Left ventricle myocardium inferior (tissue), 1 donor: Measurements from ENCODE around the gene FGFR2. TPM values are rescaled to one million over a fixed set of nuclear protein-coding genes. Genes with fewer than 3 reads are reported as not detected.

Experiments
- DNase-seq: peaks from one replicate; pipeline ENCODE4 v3.0.0-alpha.2; 2020
- H3K27ac ChIP-seq: fragments of 200-600 bp; replicated peaks from 2 replicates; pipeline ENCODE4 v1.8.0; 2021
- H3K27me3 ChIP-seq: fragments of 200-600 bp; 2 replicates; pipeline ENCODE4 v1.8.0; 2021; ENCODE audit warnings: low read depth
- H3K36me3 ChIP-seq: fragments of 200-600 bp; 2 replicates; pipeline ENCODE4 v1.8.0; 2021
- H3K4me1 ChIP-seq: fragments of 200-600 bp; 2 replicates; pipeline ENCODE4 v1.8.0; 2021
- H3K4me3 ChIP-seq: fragments of 200-600 bp; 2 replicates; pipeline ENCODE4 v1.8.0; 2021; ENCODE audit warnings: mild to moderate bottlenecking, moderate library complexity
- H3K9me3 ChIP-seq: fragments of 200-600 bp; replicated peaks from 2 replicates; pipeline ENCODE4 v1.8.0; 2021
- intact Hi-C: fragments of 100-400 bp; cut with micrococcal nuclease; formaldehyde crosslinking; loops from one replicate; pipeline ENCODE4 v1.11.0; 2022
- total RNA-seq: library from RNA; stranded (reverse); fragmentation: NEBNext Ultra II Directional; extraction: Animal tissue kit (Norgen Biotek cat#: 25700); gene quantifications from one replicate; pipeline ENCODE4 v1.2.1, GENCODE V29; 2021
- TF ChIP-seq, protein P1 (sequence below): fragments of 200-600 bp; IDR thresholded peaks from 2 replicates; pipeline ENCODE4 v1.8.0; 2021; ENCODE audit warnings: antibody characterized with exemption, mild to moderate bottlenecking, borderline replicate concordance
- donor health status: DM: no; HTN: yes; CAD: no; lungs with severe emphysema.

Gene FGFR2
- total RNA-seq, 1 donor from 2014 or later, result 0.36 TPM

DNA sequence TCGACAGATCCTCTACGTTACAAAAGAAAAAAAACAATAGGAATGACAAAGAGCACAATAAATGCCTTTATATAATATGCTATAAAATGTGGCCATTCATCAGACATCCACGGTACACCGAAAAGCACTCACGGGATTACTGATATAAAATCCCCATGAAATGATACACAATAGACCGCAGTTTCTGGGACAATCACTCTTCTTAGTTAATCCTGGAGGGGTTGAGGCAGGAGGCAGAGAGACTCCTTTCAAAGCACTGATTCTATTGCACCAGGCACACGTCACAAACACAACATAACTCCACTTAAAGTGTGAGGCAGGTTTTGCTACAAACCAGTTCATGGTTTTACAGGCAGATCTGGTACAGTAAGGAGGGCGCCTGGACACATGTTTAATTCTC lies 113.8 kb downstream of the FGFR2 start:
- Histone ChIP-seq H3K4me3 (no peak overlapping the region), H3K36me3 (no peaks in the 10 kb centered on the region), H3K27me3 (peaks cover 9% of the 10 kb centered on the region), H3K27ac (no peak overlapping the region), H3K4me1 (no peaks in the 10 kb centered on the region), H3K9me3 (no peaks in the 10 kb centered on the region)
- DNase-seq, result no peak
- TF ChIP-seq, protein P1, sequence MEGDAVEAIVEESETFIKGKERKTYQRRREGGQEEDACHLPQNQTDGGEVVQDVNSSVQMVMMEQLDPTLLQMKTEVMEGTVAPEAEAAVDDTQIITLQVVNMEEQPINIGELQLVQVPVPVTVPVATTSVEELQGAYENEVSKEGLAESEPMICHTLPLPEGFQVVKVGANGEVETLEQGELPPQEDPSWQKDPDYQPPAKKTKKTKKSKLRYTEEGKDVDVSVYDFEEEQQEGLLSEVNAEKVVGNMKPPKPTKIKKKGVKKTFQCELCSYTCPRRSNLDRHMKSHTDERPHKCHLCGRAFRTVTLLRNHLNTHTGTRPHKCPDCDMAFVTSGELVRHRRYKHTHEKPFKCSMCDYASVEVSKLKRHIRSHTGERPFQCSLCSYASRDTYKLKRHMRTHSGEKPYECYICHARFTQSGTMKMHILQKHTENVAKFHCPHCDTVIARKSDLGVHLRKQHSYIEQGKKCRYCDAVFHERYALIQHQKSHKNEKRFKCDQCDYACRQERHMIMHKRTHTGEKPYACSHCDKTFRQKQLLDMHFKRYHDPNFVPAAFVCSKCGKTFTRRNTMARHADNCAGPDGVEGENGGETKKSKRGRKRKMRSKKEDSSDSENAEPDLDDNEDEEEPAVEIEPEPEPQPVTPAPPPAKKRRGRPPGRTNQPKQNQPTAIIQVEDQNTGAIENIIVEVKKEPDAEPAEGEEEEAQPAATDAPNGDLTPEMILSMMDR, result no peak
- intact Hi-C loops, result no loop called here

DNA sequence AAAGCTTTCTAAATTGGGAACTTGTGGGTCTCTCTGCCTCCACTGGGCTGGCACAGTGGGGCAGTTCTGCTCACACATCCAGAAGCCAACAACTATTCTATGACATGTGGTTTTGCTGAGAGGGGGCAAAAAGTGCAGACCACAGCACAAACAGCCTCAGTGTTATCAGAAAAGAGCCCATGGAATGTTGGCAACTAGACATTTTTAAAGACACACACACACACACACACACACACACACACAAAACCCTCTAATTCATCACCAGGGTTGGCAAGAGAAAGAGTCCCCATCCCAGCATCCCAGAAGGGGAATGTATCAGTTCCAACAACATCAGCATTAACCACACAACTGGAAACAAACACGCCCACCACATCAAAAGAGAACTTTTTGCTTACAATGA lies 117.1 kb downstream of the FGFR2 start:
- Histone ChIP-seq H3K4me3 (no peak overlapping the region), H3K9me3 (no peaks in the 10 kb centered on the region), H3K4me1 (no peaks in the 10 kb centered on the region), H3K27me3 (peaks cover 33% of the 10 kb centered on the region), H3K36me3 (no peaks in the 10 kb centered on the region), H3K27ac (no peak overlapping the region)
- DNase-seq, result no peak
- TF ChIP-seq, protein P1, result no peak
- intact Hi-C loops, result no loop called here

DNA sequence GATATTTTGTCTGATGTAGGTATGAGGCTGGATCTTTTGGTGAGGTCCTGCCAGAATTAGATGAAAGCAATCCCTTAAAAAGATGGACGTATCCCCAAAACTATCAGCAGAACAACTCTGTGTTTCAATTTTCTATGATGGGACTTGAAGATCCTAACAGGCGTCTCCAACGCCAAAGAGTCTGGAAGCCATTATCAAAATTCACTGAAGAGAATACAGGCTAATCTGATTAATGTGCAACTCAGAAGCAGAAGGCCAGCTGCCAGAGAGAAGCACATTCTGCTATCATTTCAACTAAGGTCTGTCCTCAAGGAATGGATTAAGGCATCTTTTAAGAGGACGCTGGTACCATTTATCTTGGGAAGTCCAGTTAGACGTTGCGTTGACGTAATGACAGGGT lies 119.7 kb downstream of the FGFR2 start:
- Histone ChIP-seq H3K27ac (no peak overlapping the region), H3K4me1 (no peaks in the 10 kb centered on the region), H3K9me3 (peaks cover 5% of the 10 kb centered on the region), H3K27me3 (peaks cover 58% of the 10 kb centered on the region), H3K4me3 (no peak overlapping the region), H3K36me3 (no peaks in the 10 kb centered on the region)
- DNase-seq, result no peak
- TF ChIP-seq, protein P1, result no peak
- intact Hi-C loops, result no loop called here

DNA sequence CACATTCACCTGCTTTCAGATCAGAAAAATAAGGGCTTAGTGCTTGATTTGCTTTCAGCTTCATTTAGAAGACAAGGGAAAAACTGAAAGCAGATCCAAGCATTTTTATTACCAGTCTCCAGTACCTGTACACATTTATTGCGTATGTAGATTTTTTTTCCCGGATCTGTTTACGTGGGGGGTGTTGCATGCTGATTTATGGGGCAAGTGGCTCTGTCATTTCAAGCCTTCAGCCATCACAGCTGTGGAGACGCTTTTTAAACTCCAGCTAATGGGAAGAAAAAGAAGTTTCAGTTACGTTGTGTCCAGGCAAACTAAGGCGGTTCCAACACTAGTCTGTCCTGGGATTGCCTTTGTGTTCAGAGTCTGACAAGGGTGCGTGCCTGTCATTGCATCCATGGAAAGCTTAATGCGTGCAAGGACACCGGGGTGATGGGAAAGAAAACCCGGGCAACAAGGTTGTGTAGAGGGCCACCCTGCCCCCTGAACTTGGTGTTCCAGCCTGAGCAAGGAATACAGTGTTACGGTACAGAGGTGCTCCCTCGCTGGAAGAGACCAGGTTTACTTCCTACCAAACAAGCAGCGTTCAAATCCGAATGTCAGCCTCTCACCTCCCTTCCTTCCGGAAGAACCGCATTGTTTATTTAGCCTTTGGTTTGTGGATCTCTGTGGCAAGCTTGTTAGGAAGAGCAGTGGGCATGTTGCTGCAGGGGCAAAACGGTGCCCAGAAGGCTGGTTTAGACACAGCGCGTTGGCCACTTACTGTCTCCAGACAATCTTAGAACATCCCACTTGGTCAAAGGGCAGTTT lies 128.2 kb downstream of the FGFR2 start:
- Histone ChIP-seq H3K36me3 (no peaks in the 10 kb centered on the region), H3K27ac (no peak overlapping the region), H3K4me1 (no peaks in the 10 kb centered on the region), H3K9me3 (no peaks in the 10 kb centered on the region), H3K4me3 (no peak overlapping the region), H3K27me3 (peaks cover 38% of the 10 kb centered on the region)
- intact Hi-C loops, result no loop called here
- no peak for DNase-seq
- TF ChIP-seq, protein P1, result no peak

DNA sequence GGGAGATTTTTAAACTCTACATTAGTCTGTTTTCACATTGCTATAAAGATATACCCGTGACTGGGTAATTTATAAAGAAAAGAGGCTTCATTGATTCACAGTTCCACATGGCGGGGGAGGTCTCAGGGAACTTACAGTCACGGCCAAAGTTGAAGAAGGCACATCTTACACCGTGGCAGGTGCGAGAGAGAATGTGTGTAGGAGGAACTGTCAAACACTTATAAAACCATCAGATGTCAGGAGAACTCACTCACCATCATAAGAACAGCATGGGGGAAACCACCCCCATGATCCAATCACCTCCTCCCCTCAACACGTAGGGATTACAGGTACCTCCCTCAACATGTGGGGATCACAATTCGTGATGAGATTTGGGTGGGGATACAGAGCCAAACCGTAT lies 129.5 kb downstream of the FGFR2 start:
- Histone ChIP-seq H3K27me3 (peaks cover 38% of the 10 kb centered on the region), H3K4me3 (no peak overlapping the region), H3K27ac (no peak overlapping the region), H3K9me3 (no peaks in the 10 kb centered on the region), H3K36me3 (no peaks in the 10 kb centered on the region), H3K4me1 (no peaks in the 10 kb centered on the region)
- intact Hi-C loops, result no loop called here
- DNase-seq, result no peak
- TF ChIP-seq, protein P1, result no peak
